Body of pancreas (tissue), 4 donors: ENCODE data around the gene ABHD5. TPM values are rescaled to one million over a fixed set of nuclear protein-coding genes. Genes with fewer than 3 reads are reported as not detected.
"Not testable (repeated sequence)": the region's sequence is repeated elsewhere in the genome, so short reads cannot be mapped to it uniquely, and the experiment has no call there.

Experiments used
- ATAC-seq: fragments of 150-250 bp; one replicate; pipeline ENCODE4 v1.9.1; 2016
- DNase-seq, 4 donors: peaks; one replicate each; pipeline ENCODE4 v3.0.0-alpha.2; 2019
- H3K27ac ChIP-seq, 4 donors: fragments of 200-600 bp; sonication (generic); 1 replicate in 3 of 4; 2 replicates in 1 of 4; pipeline versions ENCODE4 v1.5.1 to v1.6.1; 2016 to 2019; ENCODE audit warnings: mild to moderate bottlenecking in 1 of 4, mixed read lengths in 1 of 4, moderate library complexity in 1 of 4
- H3K27me3 ChIP-seq, 2 donors: fragments of 200-600 bp; sonication (generic); one replicate each; pipeline ENCODE4 v1.6.0; 2016; ENCODE audit warnings: mild to moderate bottlenecking in 1 of 2
- H3K36me3 ChIP-seq, 2 donors: fragments of 200-600 bp; sonication (generic); replicated peaks in 1 of 2; 2 replicates each; pipeline ENCODE4 v1.5.1; 2016; ENCODE audit warnings: low read depth in 2 of 2; ENCODE audit not compliant: insufficient read depth in 1 of 2
- H3K4me1 ChIP-seq: fragments of 200-600 bp; sonication (generic); one replicate; pipeline ENCODE4 v1.6.0; 2016
- H3K4me3 ChIP-seq, 2 donors: fragments of 200-600 bp; sonication (generic); 1 replicate in 1 of 2; 2 replicates in 1 of 2; pipeline ENCODE4 v1.5.1; 2016 to 2019
- H3K9me3 ChIP-seq, 3 donors: fragments of 200-600 bp; sonication (generic); 1 replicate in 2 of 3; 2 replicates in 1 of 3; pipeline ENCODE4 v1.5.1; 2016
- POLR2A ChIP-seq, 3 donors: fragments of 450-650 bp; IDR thresholded peaks; one replicate each; pipeline ENCODE4 v1.6.1; 2016; ENCODE audit warnings: antibody characterized with exemption in 3 of 3, mild to moderate bottlenecking in 2 of 3
- WGBS, 2 donors: methylation state at CpG; one replicate each; pipeline ENCODE4 v1.1.5; 2017; 5-methylcytosine and 5-hydroxymethylcytosine counted together
- intact Hi-C: fragments of 100-400 bp; cut with DNase I; formaldehyde crosslinking; loops from one replicate; pipeline ENCODE4 v1.15.1; 2023
- total RNA-seq, 2 donors: library from RNA; depleted of rRNA; stranded (reverse); fragments of >200 nt; gene quantifications; one replicate each; pipeline ENCODE4 v1.1.0, GENCODE V29; 2016
- TF ChIP-seq, protein P1 (sequence below), 7 experiments: fragments of 450-650 bp in 4 of 7; fragments of 200-600 bp in 3 of 7; sonication (generic) in 3 of 7; IDR thresholded peaks; one replicate each; pipeline ENCODE4 v1.5.1; 2016 to 2019; ENCODE audit warnings: antibody characterized with exemption in 7 of 7

ABHD5 gene
- total RNA-seq, 2 donors from 2014 or later, result 14.8 to 21.8 TPM

DNA sequence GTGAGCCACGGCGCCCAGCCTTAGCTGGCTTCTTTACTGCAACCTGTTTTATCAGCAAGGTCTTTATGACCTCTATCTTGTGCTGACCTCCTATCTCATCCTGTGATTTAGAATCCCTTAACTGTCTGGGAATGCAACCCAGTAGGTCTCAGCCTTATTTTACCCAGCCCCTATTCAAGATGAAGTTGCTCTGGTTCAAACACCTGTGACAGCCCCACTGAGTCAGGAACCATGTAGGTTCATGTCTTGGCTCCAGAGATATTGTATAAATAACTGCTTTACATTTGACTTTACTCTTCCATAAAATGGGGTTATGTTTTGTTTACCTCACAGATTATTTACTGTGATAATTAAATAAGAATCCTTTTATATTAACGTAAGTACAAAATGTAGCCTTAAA is 41.8 kb upstream of the ABHD5 start:
- 87 to 93% methylated on average over 3 of the region's 3 CpGs for WGBS, 2 donors
- DNase-seq (no peak), ATAC-seq (no peak)
- Histone ChIP-seq H3K36me3 (no peaks in the 10 kb centered on the region), H3K4me3 (no peak overlapping the region), H3K4me1 (no peaks in the 10 kb centered on the region), H3K9me3 (no peaks in the 10 kb centered on the region), H3K27ac (no peak overlapping the region), H3K27me3 (no peaks in the 10 kb centered on the region)
- intact Hi-C loops, result no loop called here
- no peak for TF ChIP-seq POLR2A (IDR thresholded peaks at IDR 0.05)
- TF ChIP-seq, protein P1, sequence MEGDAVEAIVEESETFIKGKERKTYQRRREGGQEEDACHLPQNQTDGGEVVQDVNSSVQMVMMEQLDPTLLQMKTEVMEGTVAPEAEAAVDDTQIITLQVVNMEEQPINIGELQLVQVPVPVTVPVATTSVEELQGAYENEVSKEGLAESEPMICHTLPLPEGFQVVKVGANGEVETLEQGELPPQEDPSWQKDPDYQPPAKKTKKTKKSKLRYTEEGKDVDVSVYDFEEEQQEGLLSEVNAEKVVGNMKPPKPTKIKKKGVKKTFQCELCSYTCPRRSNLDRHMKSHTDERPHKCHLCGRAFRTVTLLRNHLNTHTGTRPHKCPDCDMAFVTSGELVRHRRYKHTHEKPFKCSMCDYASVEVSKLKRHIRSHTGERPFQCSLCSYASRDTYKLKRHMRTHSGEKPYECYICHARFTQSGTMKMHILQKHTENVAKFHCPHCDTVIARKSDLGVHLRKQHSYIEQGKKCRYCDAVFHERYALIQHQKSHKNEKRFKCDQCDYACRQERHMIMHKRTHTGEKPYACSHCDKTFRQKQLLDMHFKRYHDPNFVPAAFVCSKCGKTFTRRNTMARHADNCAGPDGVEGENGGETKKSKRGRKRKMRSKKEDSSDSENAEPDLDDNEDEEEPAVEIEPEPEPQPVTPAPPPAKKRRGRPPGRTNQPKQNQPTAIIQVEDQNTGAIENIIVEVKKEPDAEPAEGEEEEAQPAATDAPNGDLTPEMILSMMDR (IDR thresholded peaks at IDR 0.05), result no peak

DNA sequence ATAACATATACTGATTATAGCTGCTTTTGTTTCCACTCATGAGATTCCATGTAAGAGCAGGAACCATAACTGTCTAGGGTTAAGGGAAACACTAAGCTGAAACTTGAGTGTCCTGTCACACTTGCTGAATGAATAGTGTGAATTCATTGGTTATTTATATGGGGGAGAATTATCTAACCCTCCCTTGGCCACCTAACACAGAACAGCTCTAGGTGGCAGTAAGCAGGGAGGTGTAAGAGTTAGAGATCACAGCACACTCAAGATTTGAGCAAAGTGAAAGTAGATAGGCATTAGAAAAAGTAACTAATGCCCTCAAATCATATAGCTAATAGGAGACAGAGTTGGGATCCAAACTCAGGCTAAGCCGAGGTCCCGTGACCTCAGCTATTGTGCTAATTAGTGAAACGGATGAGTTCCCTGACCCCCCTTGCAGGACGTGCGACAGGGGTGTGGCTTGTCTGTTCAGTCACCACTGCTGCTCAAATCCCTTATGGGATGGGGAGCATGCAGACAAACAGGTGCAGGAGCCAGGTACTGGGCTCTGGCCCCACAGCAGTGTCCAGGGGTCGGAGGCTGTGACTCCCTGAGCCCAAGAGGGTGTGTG is 41.3 kb upstream of the ABHD5 start:
- no peaks in the 10 kb centered on the region for H3K36me3 ChIP-seq
- no peaks in the 10 kb centered on the region for H3K27me3 ChIP-seq
- 43 to 50% methylated on average over 6 of the region's 6 CpGs for WGBS, 2 donors
- H3K4me1 ChIP-seq, result no peaks in the 10 kb centered on the region
- no peak overlapping the region for H3K4me3 ChIP-seq
- DNase-seq, result no peak
- intact Hi-C loops, result no loop called here
- H3K9me3 ChIP-seq, result no peaks in the 10 kb centered on the region
- TF ChIP-seq, protein P1 (IDR thresholded peaks at IDR 0.05), result no peak
- no peak for TF ChIP-seq POLR2A (IDR thresholded peaks at IDR 0.05)
- ATAC-seq, result no peak
- no peak overlapping the region for H3K27ac ChIP-seq

DNA sequence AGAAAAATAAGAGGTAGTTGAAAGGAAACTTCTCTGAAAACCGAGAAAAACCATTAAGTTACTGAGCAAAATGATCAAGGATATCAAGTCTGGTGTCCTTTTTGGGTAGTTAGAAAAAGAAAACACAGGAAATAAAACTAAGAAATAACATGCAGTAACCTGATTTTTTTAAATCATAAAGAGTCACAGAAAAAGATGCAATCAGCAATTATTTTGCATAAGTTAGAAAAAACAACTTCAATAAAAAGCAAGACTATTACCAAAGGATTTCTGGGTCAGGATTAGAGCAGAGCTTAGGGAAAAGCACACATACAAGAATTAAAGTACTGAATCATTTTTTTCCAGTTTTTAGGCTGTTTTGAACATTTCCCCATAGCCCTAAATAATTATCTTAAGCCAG is 40.4 kb upstream of the ABHD5 start:
- TF ChIP-seq, protein P1 (IDR thresholded peaks at IDR 0.05), result no peak
- TF ChIP-seq POLR2A (IDR thresholded peaks at IDR 0.05), result no peak
- 58 to 63% methylated on average over 1 of the region's 1 CpG for WGBS, 2 donors

DNA sequence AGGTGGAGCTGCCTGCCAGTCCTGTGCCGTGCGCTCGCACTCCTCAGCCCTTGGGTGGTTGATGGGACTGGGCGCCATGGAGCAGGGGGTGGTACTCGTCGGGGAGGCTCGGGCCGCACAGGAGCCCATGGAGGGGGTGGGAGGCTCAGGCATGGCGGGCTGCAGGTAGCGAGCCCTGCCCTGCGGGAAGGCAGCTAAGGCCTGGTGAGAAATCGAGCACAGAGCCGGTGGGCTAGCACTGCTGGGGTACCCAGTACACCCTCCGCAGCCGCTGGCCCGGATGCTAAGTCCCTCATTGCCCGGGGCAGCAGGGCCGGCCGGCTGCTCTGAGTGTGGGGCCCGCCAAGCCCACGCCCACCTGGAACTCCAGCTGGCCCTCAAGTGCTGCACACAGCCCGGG is 34.3 kb upstream of the ABHD5 start:
- H3K27me3 ChIP-seq, H3K4me1 ChIP-seq, DNase-seq, intact Hi-C loops, ATAC-seq, H3K27ac ChIP-seq, H3K9me3 ChIP-seq, H3K36me3 ChIP-seq, H3K4me3 ChIP-seq: not testable (repeated sequence)
- 98 to 100% methylated on average over 1 to 21 of the region's 22 CpGs for WGBS, 2 donors

More for the DNA sequence above, 40.4 kb upstream of the ABHD5 start:
- no peaks in the 10 kb centered on the region for H3K27me3 ChIP-seq
- no peaks in the 10 kb centered on the region for H3K36me3 ChIP-seq
- no peak overlapping the region for H3K27ac ChIP-seq
- intact Hi-C loops, result no loop called here
- H3K4me3 ChIP-seq, result no peak overlapping the region
- no peak for DNase-seq
- H3K4me1 ChIP-seq, result no peaks in the 10 kb centered on the region
- H3K9me3 ChIP-seq, result no peaks in the 10 kb centered on the region
- no peak for ATAC-seq

DNA sequence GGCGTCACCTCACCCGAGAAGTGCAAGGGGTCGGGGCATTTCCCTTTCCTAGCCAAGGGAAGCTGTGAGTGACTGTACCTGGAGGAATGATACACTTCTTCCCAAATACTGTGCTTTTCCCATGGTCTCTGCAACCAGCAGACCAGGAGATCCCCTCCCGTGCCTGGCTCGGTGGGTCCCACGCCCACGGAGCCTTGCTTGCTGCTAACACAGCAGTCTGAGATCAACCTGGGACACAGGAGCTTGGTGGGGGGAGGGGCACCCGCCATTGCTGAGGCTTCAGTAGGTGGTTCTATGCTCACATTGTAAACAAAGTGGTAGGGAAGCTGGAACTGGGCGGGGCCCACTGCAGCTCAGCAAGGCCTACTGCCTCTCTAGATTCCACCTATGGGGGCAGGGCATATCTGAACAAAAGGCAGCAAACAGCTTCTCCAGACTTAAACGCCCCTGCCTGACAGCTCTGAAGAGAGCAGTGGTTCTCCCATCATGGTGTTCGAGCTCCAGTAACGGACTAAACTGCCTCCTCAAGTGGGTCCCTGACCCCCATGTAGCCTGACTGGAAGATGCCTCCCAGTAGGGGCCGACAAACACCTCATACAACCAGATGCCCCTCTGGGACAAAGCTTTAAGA is 31.4 kb upstream of the ABHD5 start:
- Histone ChIP-seq H3K9me3 (no peaks in the 10 kb centered on the region), H3K4me1 (no peaks in the 10 kb centered on the region), H3K36me3 (no peaks in the 10 kb centered on the region), H3K4me3 (no peak overlapping the region), H3K27ac (no peak overlapping the region), H3K27me3 (no peaks in the 10 kb centered on the region)
- TF ChIP-seq POLR2A (IDR thresholded peaks at IDR 0.05), result no peak
- TF ChIP-seq, protein P1 (IDR thresholded peaks at IDR 0.05), result no peak
- WGBS, 2 donors, result 88 to 92% methylated on average over 8 to 13 of the region's 13 CpGs
- DNase-seq (no peak), ATAC-seq (no peak)
- intact Hi-C loops, result no loop called here

DNA sequence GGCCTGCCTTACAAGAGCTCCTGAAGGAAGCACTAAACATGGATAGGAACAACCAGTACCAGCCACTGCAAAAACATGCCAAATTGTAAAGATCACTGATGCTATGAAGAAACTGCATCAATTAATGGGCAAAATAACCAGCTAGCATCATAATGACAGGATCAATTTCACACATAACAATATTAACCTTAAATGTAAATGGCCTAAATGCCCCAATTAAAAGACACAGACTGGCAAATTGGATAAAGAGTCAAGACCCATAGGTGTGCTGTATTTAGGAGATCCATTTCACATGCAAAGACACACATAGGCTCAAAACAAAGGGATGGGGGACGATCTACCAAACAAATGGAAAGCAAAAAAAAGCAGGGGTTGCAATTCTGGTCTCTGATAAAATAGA is 29.4 kb upstream of the ABHD5 start:
- intact Hi-C loops, ATAC-seq, H3K27me3 ChIP-seq, H3K4me1 ChIP-seq, H3K9me3 ChIP-seq, H3K4me3 ChIP-seq, DNase-seq, H3K36me3 ChIP-seq, H3K27ac ChIP-seq: not testable (repeated sequence)
- 71 to 96% methylated on average over 1 of the region's 1 CpG for WGBS, 2 donors

DNA sequence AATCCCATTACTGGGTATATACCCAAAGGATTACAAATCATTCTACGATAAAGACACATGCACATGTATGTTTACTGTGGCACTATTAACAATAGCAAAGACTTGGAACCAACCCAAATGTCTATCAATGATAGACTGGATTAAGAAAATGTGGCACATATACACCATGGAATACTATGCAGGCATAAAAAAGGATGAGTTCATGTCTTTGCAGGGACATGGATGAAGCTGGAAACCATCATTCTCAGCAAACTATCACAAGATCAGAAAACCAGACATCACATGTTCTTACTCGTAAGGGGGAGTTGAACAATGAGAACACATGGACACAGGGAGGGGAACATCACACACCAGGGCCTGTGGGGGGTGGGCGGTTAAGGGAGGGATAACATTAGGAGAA is 25.7 kb upstream of the ABHD5 start:
- DNase-seq, H3K4me3 ChIP-seq, intact Hi-C loops, ATAC-seq, H3K9me3 ChIP-seq, H3K36me3 ChIP-seq, H3K27ac ChIP-seq, H3K27me3 ChIP-seq, H3K4me1 ChIP-seq: not testable (repeated sequence)
- WGBS, 2 donors, result 88 to 100% methylated on average over 3 of the region's 3 CpGs
